CD14-positive monocyte (primary cell): Measurements from ENCODE around the gene CNOT4. TPM values are rescaled to one million over a fixed set of nuclear protein-coding genes. Genes with fewer than 3 reads are reported as not detected.

Experiments
- DNase-seq, 3 donors: peaks; one replicate each; pipeline ENCODE4 v3.0.0-alpha.2; 2011 to 2022
- H2AFZ ChIP-seq: 2 replicates; pipeline ENCODE4 v1.6.0; 2012; ENCODE audit warnings: mild to moderate bottlenecking, low read depth, low read length, inconsistent platforms; ENCODE audit not compliant: insufficient read depth, poor library complexity, severe bottlenecking
- H3K27ac ChIP-seq, 2 donors: 1 replicate in 1 of 2; 2 replicates in 1 of 2; pipeline ENCODE4 v1.5.1; 2012 to 2013; ENCODE audit warnings: low read length in 2 of 2, control low read depth in 1 of 2, inconsistent platforms in 1 of 2, low read depth in 1 of 2, mild to moderate bottlenecking in 1 of 2
- H3K27me3 ChIP-seq, 2 donors: one replicate each; pipeline versions ENCODE4 v1.6.0 to v1.6.1; 2011 to 2013; ENCODE audit warnings: low read length in 2 of 2; ENCODE audit not compliant: control insufficient read depth in 2 of 2, insufficient read depth in 2 of 2
- H3K36me3 ChIP-seq, 2 donors: replicated peaks in 1 of 2; 1 replicate in 1 of 2; 2 replicates in 1 of 2; pipeline versions ENCODE4 v1.5.1 to v1.6.1; 2012 to 2013; ENCODE audit warnings: low read length in 2 of 2, control low read depth in 1 of 2, inconsistent platforms in 1 of 2, mild to moderate bottlenecking in 1 of 2; ENCODE audit not compliant: insufficient read depth in 2 of 2, control insufficient read depth in 1 of 2
- H3K4me1 ChIP-seq, 2 donors: 1 replicate in 1 of 2; 2 replicates in 1 of 2; pipeline versions ENCODE4 v1.5.1 to v1.6.1; 2012 to 2013; ENCODE audit warnings: low read length in 2 of 2, control low read depth in 1 of 2, inconsistent platforms in 1 of 2, mild to moderate bottlenecking in 1 of 2, moderate library complexity in 1 of 2; ENCODE audit not compliant: insufficient read depth in 2 of 2, control insufficient read depth in 1 of 2
- H3K4me2 ChIP-seq: replicated peaks from 2 replicates; pipeline ENCODE3; 2012; ENCODE audit warnings: low read length, moderate library complexity, mild to moderate bottlenecking; ENCODE audit not compliant: poor library complexity, severe bottlenecking; ENCODE audit errors: extremely low read depth
- H3K4me3 ChIP-seq, 3 experiments: fragments of 200-600 bp in 1 of 3; sonication (generic) in 1 of 3; replicated peaks in 1 of 3; 1 replicate in 2 of 3; 2 replicates in 1 of 3; pipeline ENCODE4 v1.5.1; 2011 to 2013; ENCODE audit warnings: low read length in 3 of 3, mild to moderate bottlenecking in 3 of 3, control low read depth in 2 of 3, low read depth in 2 of 3, inconsistent platforms in 1 of 3, moderate library complexity in 1 of 3
- H3K79me2 ChIP-seq: 2 replicates; pipeline ENCODE4 v1.6.0; 2012; ENCODE audit warnings: mild to moderate bottlenecking, control low read depth, inconsistent platforms, low read length, moderate library complexity; ENCODE audit not compliant: insufficient read depth
- H3K9ac ChIP-seq: 2 replicates; pipeline ENCODE4 v1.6.0; 2017; ENCODE audit warnings: low read length, mild to moderate bottlenecking; ENCODE audit not compliant: insufficient read depth, poor library complexity, severe bottlenecking
- H3K9me3 ChIP-seq, 2 donors: replicated peaks in 1 of 2; 1 replicate in 1 of 2; 2 replicates in 1 of 2; pipeline versions ENCODE4 v1.5.1 to v1.6.1; 2012 to 2013; ENCODE audit warnings: low read length in 2 of 2, control low read depth in 1 of 2; ENCODE audit not compliant: control insufficient read depth in 1 of 2, insufficient read depth in 1 of 2
- H4K20me1 ChIP-seq: 2 replicates; pipeline ENCODE4 v1.6.0; 2012; ENCODE audit warnings: mild to moderate bottlenecking, low read length, control low read depth, moderate library complexity; ENCODE audit not compliant: insufficient read depth
- H3K27ac Mint-ChIP-seq, 7 donors: one replicate each; pipeline ENCODE4 v1.8.0; 2020; ENCODE audit warnings: mild to moderate bottlenecking in 7 of 7, mixed read lengths in 7 of 7, moderate library complexity in 6 of 7, inconsistent platforms in 2 of 7
- H3K27me3 Mint-ChIP-seq, 3 donors: one replicate each; pipeline ENCODE4 v1.8.0; 2021 to 2022; ENCODE audit warnings: low read depth in 3 of 3, mild to moderate bottlenecking in 3 of 3, mixed read lengths in 3 of 3, moderate library complexity in 3 of 3, inconsistent platforms in 1 of 3
- H3K36me3 Mint-ChIP-seq, 2 donors: one replicate each; pipeline ENCODE4 v1.8.0; 2020; ENCODE audit warnings: mixed read lengths in 2 of 2, inconsistent platforms in 1 of 2, mild to moderate bottlenecking in 1 of 2
- H3K4me1 Mint-ChIP-seq: one replicate; pipeline ENCODE4 v1.8.0; 2020; ENCODE audit warnings: mild to moderate bottlenecking, mixed read lengths
- H3K4me3 Mint-ChIP-seq, 2 donors: one replicate each; pipeline ENCODE4 v1.8.0; 2020; ENCODE audit warnings: mild to moderate bottlenecking in 2 of 2, mixed read lengths in 2 of 2, moderate library complexity in 1 of 2
- H3K9me3 Mint-ChIP-seq, 7 donors: one replicate each; pipeline ENCODE4 v1.8.0; 2020 to 2022; ENCODE audit warnings: mixed read lengths in 7 of 7, mild to moderate bottlenecking in 6 of 7, moderate library complexity in 6 of 7, inconsistent platforms in 2 of 7
- CTCF ChIP-seq: fragments of 200-600 bp; IDR thresholded peaks from one replicate; pipeline ENCODE4 v1.8.0; 2022; ENCODE audit warnings: antibody characterized with exemption, mild to moderate bottlenecking
- WGBS: methylation state at CpG from one replicate; pipeline ENCODE4 v1.1.5; 2013; ENCODE audit warnings: missing lambda C conversion rate; ENCODE audit not compliant: insufficient coverage; 5-methylcytosine and 5-hydroxymethylcytosine counted together
- intact Hi-C, 2 donors: fragments of 100-400 bp; cut with micrococcal nuclease; formaldehyde crosslinking; loops; one replicate each; pipeline versions ENCODE4 v1.15.0 to v1.15.1; 2023
- polyA plus RNA-seq, 3 donors: library from polyadenylated mRNA; depleted of rRNA in 1 of 3; unstranded in 2 of 3; stranded (reverse) in 1 of 3; fragments of 300-500 nt in 2 of 3; fragments of >200 nt in 1 of 3; fragmentation: Illumina TruSeq in 2 of 3; gene quantifications; 1 replicate in 2 of 3; 2 replicates in 1 of 3; pipeline ENCODE4 v1.2.3, GENCODE V29; 2012 to 2021

The CNOT4 gene
- polyA plus RNA-seq, 3 donors, result 4.3 to 7.9 (median 6.3) TPM

- H3K36me3 ChIP-seq, result peaks cover 3 to 27% of the 10 kb centered on the region in 2 donors
- H3K9me3 Mint-ChIP-seq, result peaks cover 0 to 2% (median 0%) of the 10 kb centered on the region in 7 donors
- no peaks in the 10 kb centered on the region for H3K4me1 ChIP-seq
- no peak overlapping the region for H2AFZ ChIP-seq
- H4K20me1 ChIP-seq, result no peaks in the 10 kb centered on the region
- TF ChIP-seq CTCF, result no peak
- H3K4me3 ChIP-seq, result no peak overlapping the region
- no peaks in the 10 kb centered on the region for H3K9me3 ChIP-seq
- peaks cover 26 to 32% of the 10 kb centered on the region in 2 donors for H3K36me3 Mint-ChIP-seq
- H3K27me3 ChIP-seq, result no peaks in the 10 kb centered on the region
- H3K4me1 Mint-ChIP-seq, result no peaks in the 10 kb centered on the region
- no peak overlapping the region for H3K4me2 ChIP-seq
- intact Hi-C loops, result no loop called here
- no peak overlapping the region for H3K9ac ChIP-seq
- H3K4me3 Mint-ChIP-seq, result no peak overlapping the region
- no peak overlapping the region for H3K27ac Mint-ChIP-seq
- H3K79me2 ChIP-seq, result no peaks in the 10 kb centered on the region
- WGBS, result no CpG with 5 or more reads among the region's 5 CpGs
- DNase-seq, result no peak
- no peak overlapping the region for H3K27ac ChIP-seq
- no peaks in the 10 kb centered on the region for H3K27me3 Mint-ChIP-seq
Measured at GRCh38 chr7:135361788-135362187, 148.1 kb downstream of the CNOT4 start.

- Mint-ChIP-seq H3K27me3 (peaks cover 0 to 3% (median 3%) of the 10 kb centered on the region in 3 donors), H3K27ac (no peak overlapping the region), H3K4me1 (no peaks in the 10 kb centered on the region), H3K9me3 (peaks cover 0 to 2% (median 0%) of the 10 kb centered on the region in 7 donors), H3K36me3 (peaks cover 26 to 27% of the 10 kb centered on the region in 2 donors), H3K4me3 (no peak overlapping the region)
- Histone ChIP-seq H4K20me1 (no peaks in the 10 kb centered on the region), H3K27ac (no peak overlapping the region), H3K9ac (no peak overlapping the region), H3K4me1 (no peaks in the 10 kb centered on the region), H3K4me3 (no peak overlapping the region), H2AFZ (no peak overlapping the region), H3K27me3 (no peaks in the 10 kb centered on the region), H3K36me3 (peaks cover 3 to 26% of the 10 kb centered on the region in 2 donors), H3K9me3 (no peaks in the 10 kb centered on the region), H3K4me2 (no peak overlapping the region), H3K79me2 (no peaks in the 10 kb centered on the region)
- WGBS, result 93% methylated on average over 4 of the region's 5 CpGs
- TF ChIP-seq CTCF, result no peak
- DNase-seq, result no peak
- intact Hi-C loops, result no loop called here
Measured at GRCh38 chr7:135359615-135360014, 150.3 kb downstream of the CNOT4 start.
